ENCODE data around the gene AKR1C3. TPM values are rescaled to one million over a fixed set of nuclear protein-coding genes. Genes with fewer than 3 reads are reported as not detected.

Gene AKR1C3
- total and polyA plus RNA-seq, 2 experiments from 2014 or later, result 6.9 to 9.1 TPM

DNA sequence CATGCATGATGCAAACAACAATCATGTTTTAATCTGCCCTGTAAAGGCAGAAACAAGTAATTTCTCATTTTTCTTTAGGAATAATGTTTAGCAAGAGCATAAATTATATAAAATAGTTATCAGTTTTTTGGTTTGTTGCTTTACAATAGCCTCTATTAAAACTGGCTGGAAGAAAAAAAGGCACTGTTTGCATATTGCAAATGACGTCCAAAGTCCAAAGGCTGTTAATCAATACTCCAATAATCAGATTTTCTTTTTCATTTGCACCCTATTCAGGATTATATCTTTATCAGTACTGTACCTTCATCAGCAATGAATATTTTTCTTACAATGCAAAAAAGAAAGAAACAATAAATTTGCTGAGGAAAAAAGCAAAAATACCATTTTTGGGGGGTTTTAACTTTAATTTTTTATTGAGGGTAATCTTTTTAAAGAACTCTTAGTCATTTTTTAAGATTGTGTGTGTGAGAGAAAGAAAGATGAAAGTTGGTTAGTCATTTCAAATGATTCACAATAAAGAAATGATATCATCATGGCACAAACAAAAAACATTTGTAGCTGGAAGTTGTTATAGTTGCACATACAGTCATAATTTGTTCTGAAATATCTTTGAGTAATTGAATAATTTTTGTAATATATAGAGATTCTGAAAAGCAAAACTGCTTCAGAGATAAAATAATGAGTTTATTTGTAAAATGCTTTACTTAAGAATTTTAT lies 46.1 kb upstream of the AKR1C3 start:
- TF ChIP-seq, protein P1, sequence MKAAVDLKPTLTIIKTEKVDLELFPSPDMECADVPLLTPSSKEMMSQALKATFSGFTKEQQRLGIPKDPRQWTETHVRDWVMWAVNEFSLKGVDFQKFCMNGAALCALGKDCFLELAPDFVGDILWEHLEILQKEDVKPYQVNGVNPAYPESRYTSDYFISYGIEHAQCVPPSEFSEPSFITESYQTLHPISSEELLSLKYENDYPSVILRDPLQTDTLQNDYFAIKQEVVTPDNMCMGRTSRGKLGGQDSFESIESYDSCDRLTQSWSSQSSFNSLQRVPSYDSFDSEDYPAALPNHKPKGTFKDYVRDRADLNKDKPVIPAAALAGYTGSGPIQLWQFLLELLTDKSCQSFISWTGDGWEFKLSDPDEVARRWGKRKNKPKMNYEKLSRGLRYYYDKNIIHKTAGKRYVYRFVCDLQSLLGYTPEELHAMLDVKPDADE (IDR thresholded peaks at IDR 0.05), result no peak
- TF ChIP-seq, protein P2, sequence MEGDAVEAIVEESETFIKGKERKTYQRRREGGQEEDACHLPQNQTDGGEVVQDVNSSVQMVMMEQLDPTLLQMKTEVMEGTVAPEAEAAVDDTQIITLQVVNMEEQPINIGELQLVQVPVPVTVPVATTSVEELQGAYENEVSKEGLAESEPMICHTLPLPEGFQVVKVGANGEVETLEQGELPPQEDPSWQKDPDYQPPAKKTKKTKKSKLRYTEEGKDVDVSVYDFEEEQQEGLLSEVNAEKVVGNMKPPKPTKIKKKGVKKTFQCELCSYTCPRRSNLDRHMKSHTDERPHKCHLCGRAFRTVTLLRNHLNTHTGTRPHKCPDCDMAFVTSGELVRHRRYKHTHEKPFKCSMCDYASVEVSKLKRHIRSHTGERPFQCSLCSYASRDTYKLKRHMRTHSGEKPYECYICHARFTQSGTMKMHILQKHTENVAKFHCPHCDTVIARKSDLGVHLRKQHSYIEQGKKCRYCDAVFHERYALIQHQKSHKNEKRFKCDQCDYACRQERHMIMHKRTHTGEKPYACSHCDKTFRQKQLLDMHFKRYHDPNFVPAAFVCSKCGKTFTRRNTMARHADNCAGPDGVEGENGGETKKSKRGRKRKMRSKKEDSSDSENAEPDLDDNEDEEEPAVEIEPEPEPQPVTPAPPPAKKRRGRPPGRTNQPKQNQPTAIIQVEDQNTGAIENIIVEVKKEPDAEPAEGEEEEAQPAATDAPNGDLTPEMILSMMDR (conservative IDR thresholded peaks at IDR 0.05; ENCODE audit: low read depth in 2 of 2), result no peak
- TF ChIP-seq CREB1 (CRISPR knock-in tag; IDR thresholded peaks at IDR 0.05; ENCODE audit: low read depth), result no peak
- TF ChIP-seq ZNF331 (CRISPR knock-in tag; IDR thresholded peaks at IDR 0.05; ENCODE audit: low read depth), result no peak
- TF ChIP-seq, protein P3, sequence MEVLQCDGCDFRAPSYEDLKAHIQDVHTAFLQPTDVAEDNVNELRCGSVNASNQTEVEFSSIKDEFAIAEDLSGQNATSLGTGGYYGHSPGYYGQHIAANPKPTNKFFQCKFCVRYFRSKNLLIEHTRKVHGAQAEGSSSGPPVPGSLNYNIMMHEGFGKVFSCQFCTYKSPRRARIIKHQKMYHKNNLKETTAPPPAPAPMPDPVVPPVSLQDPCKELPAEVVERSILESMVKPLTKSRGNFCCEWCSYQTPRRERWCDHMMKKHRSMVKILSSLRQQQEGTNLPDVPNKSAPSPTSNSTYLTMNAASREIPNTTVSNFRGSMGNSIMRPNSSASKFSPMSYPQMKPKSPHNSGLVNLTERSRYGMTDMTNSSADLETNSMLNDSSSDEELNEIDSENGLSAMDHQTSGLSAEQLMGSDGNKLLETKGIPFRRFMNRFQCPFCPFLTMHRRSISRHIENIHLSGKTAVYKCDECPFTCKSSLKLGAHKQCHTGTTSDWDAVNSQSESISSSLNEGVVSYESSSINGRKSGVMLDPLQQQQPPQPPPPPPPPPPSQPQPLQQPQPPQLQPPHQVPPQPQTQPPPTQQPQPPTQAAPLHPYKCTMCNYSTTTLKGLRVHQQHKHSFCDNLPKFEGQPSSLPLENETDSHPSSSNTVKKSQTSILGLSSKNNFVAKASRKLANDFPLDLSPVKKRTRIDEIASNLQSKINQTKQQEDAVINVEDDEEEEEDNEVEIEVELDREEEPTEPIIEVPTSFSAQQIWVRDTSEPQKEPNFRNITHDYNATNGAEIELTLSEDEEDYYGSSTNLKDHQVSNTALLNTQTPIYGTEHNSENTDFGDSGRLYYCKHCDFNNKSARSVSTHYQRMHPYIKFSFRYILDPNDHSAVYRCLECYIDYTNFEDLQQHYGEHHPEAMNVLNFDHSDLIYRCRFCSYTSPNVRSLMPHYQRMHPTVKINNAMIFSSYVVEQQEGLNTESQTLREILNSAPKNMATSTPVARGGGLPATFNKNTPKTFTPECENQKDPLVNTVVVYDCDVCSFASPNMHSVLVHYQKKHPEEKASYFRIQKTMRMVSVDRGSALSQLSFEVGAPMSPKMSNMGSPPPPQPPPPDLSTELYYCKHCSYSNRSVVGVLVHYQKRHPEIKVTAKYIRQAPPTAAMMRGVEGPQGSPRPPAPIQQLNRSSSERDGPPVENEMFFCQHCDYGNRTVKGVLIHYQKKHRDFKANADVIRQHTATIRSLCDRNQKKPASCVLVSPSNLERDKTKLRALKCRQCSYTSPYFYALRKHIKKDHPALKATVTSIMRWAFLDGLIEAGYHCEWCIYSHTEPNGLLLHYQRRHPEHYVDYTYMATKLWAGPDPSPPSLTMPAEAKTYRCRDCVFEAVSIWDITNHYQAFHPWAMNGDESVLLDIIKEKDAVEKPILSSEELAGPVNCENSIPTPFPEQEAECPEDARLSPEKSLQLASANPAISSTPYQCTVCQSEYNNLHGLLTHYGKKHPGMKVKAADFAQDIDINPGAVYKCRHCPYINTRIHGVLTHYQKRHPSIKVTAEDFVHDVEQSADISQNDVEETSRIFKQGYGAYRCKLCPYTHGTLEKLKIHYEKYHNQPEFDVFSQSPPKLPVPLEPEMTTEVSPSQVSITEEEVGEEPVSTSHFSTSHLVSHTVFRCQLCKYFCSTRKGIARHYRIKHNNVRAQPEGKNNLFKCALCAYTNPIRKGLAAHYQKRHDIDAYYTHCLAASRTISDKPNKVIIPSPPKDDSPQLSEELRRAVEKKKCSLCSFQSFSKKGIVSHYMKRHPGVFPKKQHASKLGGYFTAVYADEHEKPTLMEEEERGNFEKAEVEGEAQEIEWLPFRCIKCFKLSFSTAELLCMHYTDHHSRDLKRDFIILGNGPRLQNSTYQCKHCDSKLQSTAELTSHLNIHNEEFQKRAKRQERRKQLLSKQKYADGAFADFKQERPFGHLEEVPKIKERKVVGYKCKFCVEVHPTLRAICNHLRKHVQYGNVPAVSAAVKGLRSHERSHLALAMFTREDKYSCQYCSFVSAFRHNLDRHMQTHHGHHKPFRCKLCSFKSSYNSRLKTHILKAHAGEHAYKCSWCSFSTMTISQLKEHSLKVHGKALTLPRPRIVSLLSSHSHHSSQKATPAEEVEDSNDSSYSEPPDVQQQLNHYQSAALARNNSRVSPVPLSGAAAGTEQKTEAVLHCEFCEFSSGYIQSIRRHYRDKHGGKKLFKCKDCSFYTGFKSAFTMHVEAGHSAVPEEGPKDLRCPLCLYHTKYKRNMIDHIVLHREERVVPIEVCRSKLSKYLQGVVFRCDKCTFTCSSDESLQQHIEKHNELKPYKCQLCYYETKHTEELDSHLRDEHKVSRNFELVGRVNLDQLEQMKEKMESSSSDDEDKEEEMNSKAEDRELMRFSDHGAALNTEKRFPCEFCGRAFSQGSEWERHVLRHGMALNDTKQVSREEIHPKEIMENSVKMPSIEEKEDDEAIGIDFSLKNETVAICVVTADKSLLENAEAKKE (CRISPR knock-in tag; IDR thresholded peaks at IDR 0.05), result no peak
- TF ChIP-seq EZH2 (IDR thresholded peaks at IDR 0.05; ENCODE audit: low read depth, unreplicated experiment), result no peak
- no peak for TF ChIP-seq JUNB (IDR thresholded peaks at IDR 0.05; ENCODE audit: unreplicated experiment)
- TF ChIP-seq POLR2AphosphoS5 (IDR thresholded peaks at IDR 0.05; ENCODE audit: low read depth), result no peak
- TF ChIP-seq, protein P4, sequence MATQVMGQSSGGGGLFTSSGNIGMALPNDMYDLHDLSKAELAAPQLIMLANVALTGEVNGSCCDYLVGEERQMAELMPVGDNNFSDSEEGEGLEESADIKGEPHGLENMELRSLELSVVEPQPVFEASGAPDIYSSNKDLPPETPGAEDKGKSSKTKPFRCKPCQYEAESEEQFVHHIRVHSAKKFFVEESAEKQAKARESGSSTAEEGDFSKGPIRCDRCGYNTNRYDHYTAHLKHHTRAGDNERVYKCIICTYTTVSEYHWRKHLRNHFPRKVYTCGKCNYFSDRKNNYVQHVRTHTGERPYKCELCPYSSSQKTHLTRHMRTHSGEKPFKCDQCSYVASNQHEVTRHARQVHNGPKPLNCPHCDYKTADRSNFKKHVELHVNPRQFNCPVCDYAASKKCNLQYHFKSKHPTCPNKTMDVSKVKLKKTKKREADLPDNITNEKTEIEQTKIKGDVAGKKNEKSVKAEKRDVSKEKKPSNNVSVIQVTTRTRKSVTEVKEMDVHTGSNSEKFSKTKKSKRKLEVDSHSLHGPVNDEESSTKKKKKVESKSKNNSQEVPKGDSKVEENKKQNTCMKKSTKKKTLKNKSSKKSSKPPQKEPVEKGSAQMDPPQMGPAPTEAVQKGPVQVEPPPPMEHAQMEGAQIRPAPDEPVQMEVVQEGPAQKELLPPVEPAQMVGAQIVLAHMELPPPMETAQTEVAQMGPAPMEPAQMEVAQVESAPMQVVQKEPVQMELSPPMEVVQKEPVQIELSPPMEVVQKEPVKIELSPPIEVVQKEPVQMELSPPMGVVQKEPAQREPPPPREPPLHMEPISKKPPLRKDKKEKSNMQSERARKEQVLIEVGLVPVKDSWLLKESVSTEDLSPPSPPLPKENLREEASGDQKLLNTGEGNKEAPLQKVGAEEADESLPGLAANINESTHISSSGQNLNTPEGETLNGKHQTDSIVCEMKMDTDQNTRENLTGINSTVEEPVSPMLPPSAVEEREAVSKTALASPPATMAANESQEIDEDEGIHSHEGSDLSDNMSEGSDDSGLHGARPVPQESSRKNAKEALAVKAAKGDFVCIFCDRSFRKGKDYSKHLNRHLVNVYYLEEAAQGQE (IDR thresholded peaks at IDR 0.05; ENCODE audit: unreplicated experiment), result no peak
- no peak for TF ChIP-seq ZNF114 (CRISPR knock-in tag; IDR thresholded peaks at IDR 0.05)
- no peak for TF ChIP-seq NANOG (IDR thresholded peaks at IDR 0.05; ENCODE audit: borderline replicate concordance)
- TF ChIP-seq EZH2phosphoT487 (IDR thresholded peaks at IDR 0.05; ENCODE audit: unreplicated experiment), result no peak
- no peak for TF ChIP-seq STAT1 (IDR thresholded peaks at IDR 0.05; ENCODE audit: unreplicated experiment)

More for the DNA sequence above, 46.1 kb upstream of the AKR1C3 start:
- Mint-ChIP-seq H3K9me3 (peaks cover 12% of the 10 kb centered on the region; the same call in 1 of the 3 replicates), H3K4me1 (no peaks in the 10 kb centered on the region), H3K4me3 (no peak overlapping the region), H3K27ac (no peak overlapping the region), H3K27me3 (ENCODE audit: insufficient read depth, low read depth, poor library complexity) (no peaks in the 10 kb centered on the region), H3K36me3 (ENCODE audit: low read depth) (0 out of 3 replicates have a peak, but pooled peaks cover 8% of the 10 kb centered on the region)
- Histone ChIP-seq H2AFZ (no peak overlapping the region), H3K4me3 (no peak overlapping the region), H3F3A (replicated peaks; ENCODE audit: low read depth) (no peaks in the 10 kb centered on the region), H3K4me2 (no peak overlapping the region), H3K27ac (ENCODE audit: low read depth) (no peak overlapping the region), H3K79me2 (replicated peaks; ENCODE audit: insufficient read depth) (no peaks in the 10 kb centered on the region), H4K20me1 (replicated peaks; ENCODE audit: insufficient read depth) (no peaks in the 10 kb centered on the region), H3K36me3 (ENCODE audit: insufficient read depth) (no peaks in the 10 kb centered on the region), H3K9me2 (ENCODE audit: insufficient read depth) (no peaks in the 10 kb centered on the region), H3K4me1 (ENCODE audit: insufficient read depth) (no peaks in the 10 kb centered on the region), H3K27me3 (ENCODE audit: insufficient read depth) (no peaks in the 10 kb centered on the region)
- ATAC-seq (no peak), DNase-seq (ENCODE audit: low spot score) (no peak)

All from GM23338 (cell line).